ENCODE results near the gene KRT33A. TPM values are rescaled to one million over a fixed set of nuclear protein-coding genes. Genes with fewer than 3 reads are reported as not detected.

KRT33A gene
- total and polyA plus RNA-seq, 2 experiments from 2014 or later, result not detected

DNA sequence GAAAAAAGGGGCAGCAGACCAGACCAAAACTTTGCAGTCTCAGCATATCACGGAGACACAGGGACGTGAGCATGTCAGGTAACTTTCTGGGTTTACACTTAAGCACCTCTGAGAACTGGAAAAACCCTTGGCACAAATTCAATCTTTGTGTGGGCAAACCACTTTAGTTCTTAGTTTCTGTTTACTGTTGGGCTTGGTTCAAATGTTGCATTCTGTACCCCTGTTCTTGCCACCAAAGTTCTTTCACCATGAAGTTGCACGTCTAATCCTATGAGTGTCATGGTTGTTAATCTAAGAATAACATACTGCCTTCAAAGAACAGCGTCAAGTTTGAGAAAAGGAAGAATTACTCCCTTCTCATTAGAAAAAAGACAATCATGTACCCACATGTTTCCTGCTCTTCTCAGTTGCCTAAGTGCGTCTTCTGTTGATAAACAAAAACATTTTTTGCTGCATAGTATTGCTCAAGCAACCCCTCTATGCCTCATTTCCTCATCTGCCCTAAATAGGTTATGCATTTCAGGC is 11.6 kb downstream of the KRT33A start:
- H3K27ac ChIP-seq, result no peak overlapping the region
- no peak overlapping the region for H2AFZ ChIP-seq
- WGBS (ENCODE audit: low lambda C conversion rate, missing lambda C conversion rate), result 80% methylated on average over 5 of the region's 5 CpGs

DNA sequence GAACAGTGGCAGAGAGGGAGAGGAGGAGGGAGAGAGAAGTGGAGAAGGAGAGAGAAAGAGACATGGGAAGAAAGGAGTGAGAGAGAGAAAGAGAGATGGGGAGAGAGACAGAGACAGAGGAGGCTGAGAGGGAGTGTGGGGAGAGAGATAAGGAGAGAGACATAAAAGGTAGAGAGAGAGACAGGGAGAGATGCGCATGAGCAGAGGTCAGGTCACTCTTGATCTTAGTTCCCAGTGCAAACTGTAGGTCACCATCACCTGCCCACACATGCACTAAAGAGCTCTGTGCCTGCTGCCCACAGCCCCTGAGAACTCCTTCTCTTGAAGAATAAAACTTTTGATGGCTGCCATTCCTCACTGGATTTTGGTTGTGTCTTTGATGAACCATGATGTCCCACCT is 14.9 kb downstream of the KRT33A start:
- Histone ChIP-seq H3K27me3 (no peaks in the 10 kb centered on the region), H3K4me3 (no peak overlapping the region), H3K9me2 (replicated peaks; ENCODE audit: insufficient read depth) (no peaks in the 10 kb centered on the region), H3K36me3 (replicated peaks; ENCODE audit: insufficient read depth, low read depth) (no peaks in the 10 kb centered on the region), H3K4me1 (ENCODE audit: insufficient read depth) (peaks cover 4% of the 10 kb centered on the region), H4K20me1 (ENCODE audit: insufficient read depth, poor library complexity, severe bottlenecking) (no peaks in the 10 kb centered on the region), H3K9me3 (ENCODE audit: low read depth) (no peaks in the 10 kb centered on the region), H3K79me2 (no peaks in the 10 kb centered on the region), H3K27ac (no peak overlapping the region), H2AFZ (no peak overlapping the region), H3K4me2 (no peak overlapping the region)
- TF ChIP-seq, protein P1, sequence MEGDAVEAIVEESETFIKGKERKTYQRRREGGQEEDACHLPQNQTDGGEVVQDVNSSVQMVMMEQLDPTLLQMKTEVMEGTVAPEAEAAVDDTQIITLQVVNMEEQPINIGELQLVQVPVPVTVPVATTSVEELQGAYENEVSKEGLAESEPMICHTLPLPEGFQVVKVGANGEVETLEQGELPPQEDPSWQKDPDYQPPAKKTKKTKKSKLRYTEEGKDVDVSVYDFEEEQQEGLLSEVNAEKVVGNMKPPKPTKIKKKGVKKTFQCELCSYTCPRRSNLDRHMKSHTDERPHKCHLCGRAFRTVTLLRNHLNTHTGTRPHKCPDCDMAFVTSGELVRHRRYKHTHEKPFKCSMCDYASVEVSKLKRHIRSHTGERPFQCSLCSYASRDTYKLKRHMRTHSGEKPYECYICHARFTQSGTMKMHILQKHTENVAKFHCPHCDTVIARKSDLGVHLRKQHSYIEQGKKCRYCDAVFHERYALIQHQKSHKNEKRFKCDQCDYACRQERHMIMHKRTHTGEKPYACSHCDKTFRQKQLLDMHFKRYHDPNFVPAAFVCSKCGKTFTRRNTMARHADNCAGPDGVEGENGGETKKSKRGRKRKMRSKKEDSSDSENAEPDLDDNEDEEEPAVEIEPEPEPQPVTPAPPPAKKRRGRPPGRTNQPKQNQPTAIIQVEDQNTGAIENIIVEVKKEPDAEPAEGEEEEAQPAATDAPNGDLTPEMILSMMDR (IDR thresholded peaks at IDR 0.05; ENCODE audit: poor library complexity), result no peak
- no peak for TF ChIP-seq EZH2 (IDR thresholded peaks at IDR 0.05; ENCODE audit: borderline replicate concordance)
- no peak for TF ChIP-seq EZH2phosphoT487 (IDR thresholded peaks at IDR 0.05; ENCODE audit: low read depth, severe bottlenecking, unreplicated experiment)
- DNase-seq (ENCODE audit: low spot score), result no peak
- WGBS (ENCODE audit: low lambda C conversion rate, missing lambda C conversion rate), result 93% methylated on average over 1 of the region's 1 CpG

More for the DNA sequence above, 11.6 kb downstream of the KRT33A start:
- Histone ChIP-seq H3K4me3 (no peak overlapping the region), H3K4me1 (ENCODE audit: insufficient read depth) (peaks cover 4% of the 10 kb centered on the region), H3K4me2 (no peak overlapping the region), H3K79me2 (no peaks in the 10 kb centered on the region), H4K20me1 (ENCODE audit: insufficient read depth, poor library complexity, severe bottlenecking) (no peaks in the 10 kb centered on the region), H3K27me3 (no peaks in the 10 kb centered on the region), H3K9me2 (replicated peaks; ENCODE audit: insufficient read depth) (no peaks in the 10 kb centered on the region), H3K9me3 (ENCODE audit: low read depth) (no peaks in the 10 kb centered on the region), H3K36me3 (replicated peaks; ENCODE audit: insufficient read depth, low read depth) (no peaks in the 10 kb centered on the region)
- DNase-seq (ENCODE audit: low spot score), result no peak
- TF ChIP-seq EZH2phosphoT487 (IDR thresholded peaks at IDR 0.05; ENCODE audit: low read depth, severe bottlenecking, unreplicated experiment), result no peak
- no peak for TF ChIP-seq EZH2 (IDR thresholded peaks at IDR 0.05; ENCODE audit: borderline replicate concordance)
- TF ChIP-seq, protein P1 (IDR thresholded peaks at IDR 0.05; ENCODE audit: poor library complexity), result no peak

DNA sequence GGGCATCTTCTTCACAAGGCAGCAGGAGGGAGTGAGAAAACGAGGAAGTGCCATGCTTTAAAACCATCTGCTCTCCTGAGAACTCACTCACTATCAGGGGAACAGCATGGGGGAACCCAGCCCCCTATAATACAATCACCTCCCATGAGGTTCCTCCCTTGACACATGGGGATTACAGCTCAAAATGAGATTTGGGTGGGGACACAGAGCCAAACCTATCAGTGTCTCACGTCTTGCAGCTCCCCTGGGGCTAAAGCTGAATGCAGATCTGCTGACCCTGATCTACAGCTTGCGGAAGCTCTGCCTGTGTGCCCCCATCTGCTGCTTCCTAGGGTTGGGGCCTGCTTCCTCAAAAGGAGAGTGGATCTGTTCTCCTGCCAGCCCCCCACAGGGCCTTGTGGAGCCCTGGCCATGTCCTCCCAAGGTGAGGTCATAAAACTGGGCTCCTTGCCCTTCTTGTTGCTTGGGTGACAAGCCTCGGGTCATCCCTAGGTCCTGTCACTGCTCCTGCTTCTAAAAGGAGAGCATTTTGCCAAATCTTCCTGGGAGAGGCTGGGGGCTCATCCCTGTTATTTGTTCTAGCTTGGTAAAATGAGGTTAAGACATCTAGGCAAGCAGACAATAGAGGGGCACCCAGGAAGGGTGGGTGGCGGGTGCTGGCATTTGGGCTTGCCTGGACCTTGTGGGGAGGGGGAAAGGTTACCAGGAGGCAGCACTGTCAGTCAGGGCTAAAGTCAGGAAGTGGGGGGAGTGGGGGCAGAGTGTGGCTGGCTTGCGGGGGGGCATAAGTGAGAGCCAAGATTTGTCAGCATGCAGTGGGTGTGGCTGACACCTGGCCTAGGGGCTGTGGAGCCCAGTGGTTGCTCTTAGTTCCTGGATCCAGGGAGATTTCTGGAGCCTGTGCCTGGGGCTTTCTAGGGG is 16.0 kb downstream of the KRT33A start:
- H3K27ac ChIP-seq, result no peak overlapping the region
- peaks cover 4% of the 10 kb centered on the region for H3K4me1 ChIP-seq (ENCODE audit: insufficient read depth)
- WGBS (ENCODE audit: low lambda C conversion rate, missing lambda C conversion rate), result 81% methylated on average over 6 of the region's 6 CpGs
- TF ChIP-seq EZH2 (IDR thresholded peaks at IDR 0.05; ENCODE audit: borderline replicate concordance) (no peak), EZH2phosphoT487 (IDR thresholded peaks at IDR 0.05; ENCODE audit: low read depth, severe bottlenecking, unreplicated experiment) (no peak)
- TF ChIP-seq, protein P1 (IDR thresholded peaks at IDR 0.05; ENCODE audit: poor library complexity), result no peak
- H3K79me2 ChIP-seq, result no peaks in the 10 kb centered on the region
- H3K27me3 ChIP-seq, result no peaks in the 10 kb centered on the region
- H3K4me2 ChIP-seq, result no peak overlapping the region
- H3K4me3 ChIP-seq, result no peak overlapping the region
- no peak overlapping the region for H2AFZ ChIP-seq
- H3K9me2 ChIP-seq (replicated peaks; ENCODE audit: insufficient read depth), result no peaks in the 10 kb centered on the region
- no peaks in the 10 kb centered on the region for H3K9me3 ChIP-seq (ENCODE audit: low read depth)
- DNase-seq (ENCODE audit: low spot score), result no peak
- no peaks in the 10 kb centered on the region for H4K20me1 ChIP-seq (ENCODE audit: insufficient read depth, poor library complexity, severe bottlenecking)
- no peaks in the 10 kb centered on the region for H3K36me3 ChIP-seq (replicated peaks; ENCODE audit: insufficient read depth, low read depth)
